GM10847 (cell line): ENCODE measurements around the gene RAPGEF4.

Experiments
- POLR2A ChIP-seq: IDR thresholded peaks from 2 replicates; pipeline ENCODE4 v1.6.1; 2011; ENCODE audit not compliant: insufficient read length; ENCODE audit errors: extremely low read depth

RAPGEF4 gene

DNA sequence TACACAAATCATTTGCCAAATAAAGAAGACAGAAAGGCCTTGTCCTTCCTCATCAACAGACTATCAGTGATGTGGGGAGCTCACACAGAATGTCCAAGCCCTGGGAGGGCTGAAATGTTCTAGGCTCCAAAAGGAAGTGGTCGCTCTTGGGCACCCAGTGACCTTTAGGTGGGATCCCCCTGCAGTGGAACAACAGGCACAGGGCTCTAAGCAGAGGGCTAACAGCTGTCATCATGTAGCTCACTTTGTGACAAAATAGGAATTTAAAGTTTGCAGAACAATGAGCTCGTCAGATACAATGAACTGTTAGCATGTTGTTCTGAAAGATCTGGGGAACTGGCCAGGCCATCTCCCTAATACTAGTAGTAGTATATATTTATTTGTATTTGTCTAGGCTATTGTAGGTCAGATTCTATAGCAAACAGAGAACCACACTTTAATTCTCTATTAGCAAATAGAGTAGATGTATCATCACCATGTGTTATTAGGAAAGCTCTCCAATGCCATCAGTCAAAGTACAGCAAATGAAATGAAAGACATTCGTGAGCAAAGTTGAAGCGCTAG is 188.5 kb downstream of the RAPGEF4 start:
- no peak for TF ChIP-seq POLR2A

DNA sequence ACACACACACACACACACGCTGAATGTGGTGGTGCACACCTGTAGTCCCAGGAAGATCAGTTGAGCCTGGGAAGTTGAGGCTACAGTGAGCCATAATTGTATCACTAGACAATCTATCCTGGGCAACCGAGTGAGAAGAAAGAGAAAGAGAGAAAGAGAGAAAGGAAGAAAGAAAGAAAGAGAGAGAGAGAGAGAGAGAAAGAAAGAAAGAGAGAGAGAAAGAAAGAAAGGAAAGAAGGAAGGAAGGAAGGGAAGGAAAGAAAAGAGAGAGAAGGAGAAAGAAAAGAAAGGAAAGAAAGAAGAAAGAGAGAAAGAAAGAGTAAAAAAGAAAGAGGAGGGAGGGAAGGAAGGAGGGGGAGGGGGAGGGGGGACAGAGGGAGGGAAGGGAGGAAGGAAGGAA is 190.0 kb downstream of the RAPGEF4 start:
- no peak for TF ChIP-seq POLR2A

DNA sequence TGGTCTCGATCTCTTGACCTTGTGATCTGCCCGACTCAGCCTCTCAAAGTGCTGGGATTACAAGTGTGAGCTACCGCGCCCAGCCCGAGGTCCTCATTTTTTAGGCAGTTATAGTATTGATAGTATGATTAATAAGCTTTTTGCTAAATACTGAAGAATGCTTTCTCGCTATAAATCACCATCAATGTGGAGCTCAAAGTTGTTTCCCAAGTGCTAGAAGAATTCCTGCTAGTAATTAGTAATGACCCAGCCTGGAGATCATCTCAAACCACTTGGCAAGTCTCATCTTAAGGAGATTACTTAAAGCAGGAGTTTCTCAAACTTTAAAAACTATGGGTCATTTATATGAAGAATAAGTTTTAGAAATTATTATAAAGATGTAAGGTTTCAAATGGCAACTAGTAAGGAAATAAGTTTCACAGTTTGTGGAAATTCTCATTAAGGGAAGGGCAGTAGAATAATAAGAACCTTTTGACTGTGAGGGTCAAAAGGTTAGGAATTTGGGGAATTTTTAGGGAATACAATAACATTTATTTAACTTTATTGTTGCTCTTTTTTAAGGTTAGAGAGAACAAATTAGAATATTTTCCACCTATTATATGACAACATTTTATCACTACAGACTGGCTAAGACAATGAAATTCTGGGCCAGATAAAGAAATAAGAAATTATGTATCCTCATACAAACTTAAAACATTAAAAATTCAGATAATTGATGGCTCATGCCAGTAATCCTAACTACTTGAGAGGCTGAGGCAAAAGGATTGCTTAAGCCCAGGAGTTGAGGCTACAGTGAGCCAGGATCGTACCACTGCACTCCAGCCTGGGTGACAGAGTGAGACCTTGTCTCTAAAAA is 191.4 kb downstream of the RAPGEF4 start:
- TF ChIP-seq POLR2A = no peak

DNA sequence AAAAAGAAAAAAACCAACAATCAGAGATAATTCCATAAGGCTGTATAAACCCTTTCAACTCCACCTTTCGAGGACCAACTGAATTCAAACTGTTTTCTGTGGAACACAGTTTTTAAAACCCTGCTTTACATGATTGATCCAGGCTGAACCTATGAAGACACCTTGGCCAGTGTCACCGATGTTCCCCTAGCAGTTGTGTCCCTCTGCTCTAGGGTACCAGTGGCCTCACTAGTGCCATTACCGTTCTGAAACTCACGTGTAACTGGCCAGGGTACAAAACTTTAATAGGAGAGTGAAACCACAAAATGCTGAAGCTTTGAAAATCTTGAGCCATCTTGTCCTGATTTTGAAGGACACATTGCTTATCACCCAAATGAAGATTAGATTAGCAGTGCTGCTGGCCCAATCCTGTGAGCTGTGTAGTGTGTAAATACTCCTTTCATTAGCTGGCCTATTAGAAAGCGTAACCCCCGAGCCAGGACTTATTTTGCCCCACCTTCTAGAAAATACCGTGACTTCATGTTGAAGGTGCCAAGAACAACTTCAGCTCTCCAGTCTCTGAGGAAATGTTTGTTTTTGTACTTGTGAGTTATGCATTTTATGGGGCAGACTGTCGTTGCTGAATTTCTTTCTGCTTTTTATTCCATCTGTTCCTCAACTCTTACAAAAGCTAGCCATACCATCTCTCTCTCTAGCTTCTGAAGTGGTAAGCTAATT is 192.2 kb downstream of the RAPGEF4 start:
- TF ChIP-seq POLR2A = no peak

DNA sequence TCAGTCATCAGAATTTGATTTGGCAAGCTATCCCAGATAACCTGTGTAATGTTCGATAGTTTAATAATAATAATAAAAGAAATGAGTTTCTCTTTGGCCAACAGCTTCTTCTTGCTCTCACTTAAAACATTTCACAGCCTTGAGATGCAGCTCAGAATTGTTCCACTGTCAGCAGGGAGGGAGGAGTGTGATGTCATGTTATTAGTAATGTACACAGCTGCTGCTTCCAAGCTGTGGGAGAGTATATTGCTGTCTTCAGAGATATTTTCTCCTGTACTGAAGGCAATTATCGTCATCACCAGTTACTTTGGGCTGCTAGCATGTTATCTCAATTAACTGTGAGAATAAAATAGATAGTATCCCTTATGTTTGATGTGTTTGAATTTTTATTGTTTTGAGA is 193.1 kb downstream of the RAPGEF4 start:
- TF ChIP-seq POLR2A = no peak

DNA sequence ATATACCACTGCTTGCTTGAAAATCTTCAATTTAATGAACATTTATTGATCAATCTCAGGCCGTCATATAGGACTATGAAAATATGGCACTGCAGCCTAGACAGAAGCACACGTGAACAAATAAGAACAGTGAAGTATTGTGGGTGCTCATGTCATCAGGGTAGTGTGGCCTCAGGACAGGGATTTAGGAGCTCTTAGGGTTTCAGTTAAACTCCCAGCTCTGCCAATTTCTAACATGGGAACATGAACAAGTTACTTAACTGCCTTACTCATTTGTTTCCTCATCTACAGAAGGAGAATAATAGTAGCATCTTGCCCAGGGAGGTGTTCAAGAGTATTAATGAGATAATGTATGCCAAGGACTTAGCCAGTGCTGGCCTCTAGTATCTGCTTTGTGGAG is 194.0 kb downstream of the RAPGEF4 start:
- no peak for TF ChIP-seq POLR2A

DNA sequence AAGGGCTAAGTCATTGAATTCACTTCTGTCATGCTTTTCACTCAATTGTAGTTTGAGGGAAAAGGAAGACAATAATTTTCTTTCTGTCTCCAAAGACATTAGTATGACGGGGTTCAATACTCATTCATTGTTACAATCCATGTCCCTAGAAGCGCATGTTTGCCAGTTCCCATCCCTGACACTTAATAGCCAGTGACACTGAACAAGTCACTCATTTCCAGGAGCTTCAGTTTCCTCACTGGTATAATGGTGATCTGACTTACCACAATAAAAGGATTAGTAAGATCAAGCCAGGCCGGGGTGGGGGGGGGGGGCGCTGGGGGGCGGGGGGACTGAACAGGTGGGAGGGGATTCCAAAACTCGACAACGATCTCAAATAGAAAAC is 195.2 kb downstream of the RAPGEF4 start:
- no peak for TF ChIP-seq POLR2A

DNA sequence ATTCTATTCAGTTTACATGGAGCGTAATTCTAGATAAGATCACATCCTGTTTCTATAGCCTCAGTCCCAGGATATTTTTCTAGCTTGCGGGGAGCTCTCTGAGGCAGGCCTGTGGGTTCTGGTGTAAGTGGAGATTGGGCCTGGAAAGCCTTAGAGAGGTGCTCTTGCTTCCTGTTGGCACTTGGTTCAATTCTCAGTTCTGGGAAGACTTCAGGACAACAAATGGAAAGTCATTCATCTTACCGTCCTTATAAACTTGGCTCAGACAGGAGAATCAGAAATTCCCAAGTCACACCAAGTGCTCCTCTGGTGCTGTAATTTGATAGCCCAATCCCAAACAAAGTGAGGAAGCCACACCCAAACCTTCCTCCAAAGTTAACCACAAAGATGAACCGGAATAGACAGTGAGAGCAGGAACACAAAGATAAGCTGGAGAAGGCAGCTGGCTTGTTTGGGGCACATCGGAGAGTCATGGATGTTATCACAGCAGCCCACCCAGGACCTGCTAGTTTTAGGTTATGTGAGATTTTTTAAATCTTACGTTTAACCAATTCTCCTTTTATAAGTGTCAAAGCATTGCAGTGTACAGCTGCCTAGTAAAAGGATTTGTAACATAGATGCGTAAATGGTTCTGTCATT is 195.7 kb downstream of the RAPGEF4 start:
- no peak for TF ChIP-seq POLR2A

DNA sequence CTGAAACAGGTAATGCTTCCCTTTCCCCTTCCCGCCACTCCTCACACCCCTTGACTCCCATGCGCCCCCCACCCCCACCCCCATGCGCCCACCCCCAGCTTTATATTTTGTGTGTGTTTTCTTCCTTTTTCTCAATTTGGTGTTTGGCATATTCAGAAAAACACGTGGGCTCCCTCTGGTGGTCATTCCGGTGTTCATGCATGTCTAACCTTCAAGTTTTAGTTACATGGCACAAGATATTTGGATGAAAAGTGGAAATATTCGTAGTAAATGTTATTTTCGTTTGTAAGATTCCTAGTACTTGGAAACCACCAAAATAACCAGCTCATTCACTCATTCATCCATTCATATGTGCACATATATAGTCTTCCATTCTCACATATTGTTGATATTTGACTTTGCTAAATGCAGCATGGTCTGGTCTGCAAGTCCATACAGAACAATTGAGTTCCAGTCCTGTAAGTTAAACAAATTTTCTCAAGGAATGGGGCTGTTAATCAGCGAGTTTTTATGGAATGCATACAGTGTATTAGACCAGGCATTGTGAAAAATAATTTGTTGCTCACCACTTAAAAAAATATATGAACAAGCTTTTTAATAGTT is 196.4 kb downstream of the RAPGEF4 start:
- no peak for TF ChIP-seq POLR2A

DNA sequence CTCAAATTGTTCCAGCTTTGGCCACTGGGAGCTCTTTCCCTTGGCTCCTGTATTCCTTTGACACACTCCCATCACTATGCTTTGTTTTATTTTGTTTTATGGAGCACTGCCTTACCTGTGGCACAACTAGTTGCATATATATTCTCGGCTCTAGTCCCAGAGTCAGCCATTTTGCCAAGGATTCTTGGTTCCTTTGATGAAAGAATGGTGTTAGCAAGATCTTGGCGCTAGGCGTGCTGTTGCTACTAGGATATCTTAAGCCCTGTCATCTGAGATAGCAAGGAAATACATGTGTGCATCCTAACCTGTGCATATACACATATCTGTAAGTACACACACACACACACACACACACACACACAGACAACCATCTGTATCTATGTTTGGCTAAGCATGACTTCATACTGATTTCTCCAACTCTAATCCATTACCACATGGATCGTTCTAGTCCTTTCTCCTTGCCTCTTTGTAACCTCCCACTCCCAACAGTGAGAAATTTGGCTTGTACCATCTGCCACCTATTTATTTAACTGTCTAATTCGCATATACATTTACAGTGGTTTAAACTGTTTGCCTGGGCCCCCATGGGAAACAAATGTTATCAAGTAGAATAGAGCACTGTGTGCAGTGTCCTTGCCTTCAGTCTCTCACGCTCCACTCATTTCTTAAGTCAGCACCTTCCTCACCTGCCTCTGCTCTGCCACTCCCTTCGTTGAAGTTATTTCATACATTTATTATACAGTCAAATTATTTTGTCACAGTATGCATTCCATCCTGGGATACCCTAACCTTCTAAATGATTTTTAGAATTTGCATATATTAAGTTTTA is 202.5 kb downstream of the RAPGEF4 start:
- TF ChIP-seq POLR2A = no peak

DNA sequence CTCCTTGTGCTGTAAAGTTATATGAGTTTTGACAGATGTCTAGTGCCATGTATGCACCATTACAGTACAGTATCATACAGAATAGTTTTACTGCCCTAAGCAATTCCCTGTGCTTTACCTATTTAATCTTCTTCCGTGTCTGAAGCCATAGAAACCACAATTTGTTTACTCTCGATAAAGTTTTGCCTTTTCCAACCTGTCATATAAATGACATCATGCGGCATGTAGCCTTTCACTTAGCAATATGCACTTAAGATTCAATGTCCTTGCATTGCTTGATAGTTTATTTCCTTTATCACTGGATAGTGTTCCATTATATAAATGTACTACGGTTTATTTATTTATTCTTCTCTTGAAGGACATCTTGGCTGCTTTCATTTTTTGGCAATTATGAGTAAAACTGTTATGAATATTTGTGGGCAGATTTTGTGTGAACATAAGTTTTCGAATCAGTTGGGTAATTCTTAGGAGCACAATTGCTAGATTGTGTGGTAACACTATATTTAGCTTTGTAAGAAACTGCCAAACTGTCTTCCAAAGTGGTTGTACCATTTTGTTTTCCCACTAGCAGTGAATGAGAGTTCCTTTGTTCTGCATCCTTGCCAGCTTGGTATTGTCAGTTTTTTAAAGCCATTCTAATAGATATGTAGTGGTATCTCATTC is 203.2 kb downstream of the RAPGEF4 start:
- TF ChIP-seq POLR2A = no peak

DNA sequence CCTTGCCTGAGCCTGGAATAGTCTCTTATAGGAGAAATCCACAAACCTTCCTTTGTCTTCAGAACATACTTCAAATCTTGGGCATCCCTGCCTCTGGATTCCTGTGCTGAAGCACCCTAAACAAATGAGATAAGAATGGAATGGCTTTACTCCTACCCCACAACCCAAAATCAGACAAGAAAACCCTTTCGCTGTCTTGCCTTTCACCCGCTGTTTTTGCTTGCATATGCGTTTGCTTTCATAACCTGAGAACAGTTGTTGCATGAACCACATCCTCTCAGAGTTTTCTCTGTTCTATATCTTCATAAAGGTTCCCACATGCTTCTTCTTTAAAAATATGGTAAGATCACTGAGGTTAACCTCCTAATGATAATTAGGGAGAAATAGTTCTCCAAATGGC is 207.9 kb downstream of the RAPGEF4 start:
- no peak for TF ChIP-seq POLR2A

DNA sequence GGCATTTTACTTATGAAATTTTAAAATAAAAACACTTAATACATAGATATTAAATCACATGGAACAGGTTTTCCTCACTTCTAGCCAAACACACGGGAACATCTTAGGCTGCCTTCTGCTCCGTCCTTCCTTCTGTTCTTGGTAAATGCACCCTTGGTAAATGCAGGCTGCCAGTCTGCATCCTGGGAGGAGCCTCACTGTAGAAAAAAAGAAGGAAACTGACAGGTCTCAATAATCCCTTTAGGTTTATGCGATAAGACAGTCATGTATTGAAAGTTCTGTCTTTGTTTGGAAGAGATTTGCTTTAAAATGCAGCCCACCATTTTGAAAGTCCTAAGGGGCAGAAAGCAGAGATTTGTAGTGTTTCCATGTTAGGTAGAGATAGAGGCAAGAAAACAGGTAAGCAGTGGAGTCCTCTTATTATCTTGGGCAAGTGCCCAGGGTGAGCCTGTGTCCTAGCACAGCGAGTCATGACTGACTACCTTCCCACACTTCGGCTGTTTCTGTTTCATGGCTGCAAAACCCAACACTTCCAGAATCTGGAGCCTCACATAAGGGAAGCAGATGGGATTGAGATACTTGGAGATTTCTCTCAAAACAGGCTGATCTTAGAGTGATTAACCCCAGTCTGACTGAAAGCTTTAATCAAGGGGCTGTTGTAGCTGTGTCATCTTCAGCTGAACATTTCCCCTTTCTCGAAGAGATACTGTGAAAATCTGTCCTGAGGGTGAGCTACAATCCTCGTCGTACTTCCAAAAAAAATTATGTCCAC is 208.6 kb downstream of the RAPGEF4 start:
- no peak for TF ChIP-seq POLR2A
